ENCODE results near the gene PFN4. TPM values are rescaled to one million over a fixed set of nuclear protein-coding genes. Genes with fewer than 3 reads are reported as not detected.

Gene PFN4
- total and polyA plus RNA-seq, 2 donors (not counting 1 experiment from before 2014, with no cell fraction given): 0.26 to 0.66 TPM

DNA sequence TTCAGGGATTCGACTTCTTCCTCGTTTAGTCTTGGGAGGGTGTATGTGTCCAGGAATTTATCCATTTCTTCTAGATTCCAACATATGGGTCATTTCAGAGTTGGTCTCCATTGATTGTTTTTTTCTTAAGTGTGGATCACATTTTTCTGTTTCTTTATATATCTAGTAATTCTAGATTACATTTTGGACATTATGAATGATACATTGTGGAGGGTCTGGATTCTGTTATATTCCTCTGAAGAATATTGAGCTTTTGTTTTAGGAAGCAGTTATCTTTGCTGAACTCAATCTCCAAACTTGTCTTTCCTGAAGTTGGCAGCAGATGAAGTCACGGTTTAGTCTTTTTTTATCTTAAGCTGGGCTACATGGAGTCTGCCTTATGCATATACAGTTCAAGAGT lies 9.4 kb upstream of the PFN4 start:
- H4K20me1 ChIP-seq (ENCODE audit: control insufficient read depth, extremely low read depth, insufficient read depth, low read length): no peaks in the 10 kb centered on the region
- H3K27ac ChIP-seq (ENCODE audit: insufficient read depth, low read length): no peak overlapping the region
- no peaks in the 10 kb centered on the region for H3K4me1 ChIP-seq (ENCODE audit: control insufficient read depth, extremely low read depth, insufficient read depth, low read length)
- no peak overlapping the region for H3K9ac ChIP-seq (ENCODE audit: insufficient read depth, low read length)
- H3K4me3 ChIP-seq (replicated peaks in 1 of 4; ENCODE audit: control extremely low read depth in 1 of 4, insufficient read depth in 1 of 4, low read depth in 3 of 4, low read length in 4 of 4): no peak overlapping the region
- no peaks in the 10 kb centered on the region for H3K27me3 ChIP-seq (ENCODE audit: control insufficient read depth, insufficient read depth, low read length)
- H3K9me3 ChIP-seq (ENCODE audit: control insufficient read depth, insufficient read depth, low read depth, low read length): no peaks in the 10 kb centered on the region
- H3K79me2 ChIP-seq (ENCODE audit: control insufficient read depth, insufficient read depth, low read length): no peaks in the 10 kb centered on the region
- no peak overlapping the region for H2AFZ ChIP-seq (ENCODE audit: low read length)
- no peak overlapping the region for H3K4me2 ChIP-seq (ENCODE audit: extremely low read depth, insufficient read depth, low read length)
- no peak for DNase-seq (ENCODE audit: low read depth in 2 of 2)
- no peaks in the 10 kb centered on the region for H3K36me3 ChIP-seq (ENCODE audit: control insufficient read depth, insufficient read depth, low read length)
- TF ChIP-seq EZH2 (IDR thresholded peaks at IDR 0.05; ENCODE audit: low read length, missing control alignments): no peak
- TF ChIP-seq, protein P1, sequence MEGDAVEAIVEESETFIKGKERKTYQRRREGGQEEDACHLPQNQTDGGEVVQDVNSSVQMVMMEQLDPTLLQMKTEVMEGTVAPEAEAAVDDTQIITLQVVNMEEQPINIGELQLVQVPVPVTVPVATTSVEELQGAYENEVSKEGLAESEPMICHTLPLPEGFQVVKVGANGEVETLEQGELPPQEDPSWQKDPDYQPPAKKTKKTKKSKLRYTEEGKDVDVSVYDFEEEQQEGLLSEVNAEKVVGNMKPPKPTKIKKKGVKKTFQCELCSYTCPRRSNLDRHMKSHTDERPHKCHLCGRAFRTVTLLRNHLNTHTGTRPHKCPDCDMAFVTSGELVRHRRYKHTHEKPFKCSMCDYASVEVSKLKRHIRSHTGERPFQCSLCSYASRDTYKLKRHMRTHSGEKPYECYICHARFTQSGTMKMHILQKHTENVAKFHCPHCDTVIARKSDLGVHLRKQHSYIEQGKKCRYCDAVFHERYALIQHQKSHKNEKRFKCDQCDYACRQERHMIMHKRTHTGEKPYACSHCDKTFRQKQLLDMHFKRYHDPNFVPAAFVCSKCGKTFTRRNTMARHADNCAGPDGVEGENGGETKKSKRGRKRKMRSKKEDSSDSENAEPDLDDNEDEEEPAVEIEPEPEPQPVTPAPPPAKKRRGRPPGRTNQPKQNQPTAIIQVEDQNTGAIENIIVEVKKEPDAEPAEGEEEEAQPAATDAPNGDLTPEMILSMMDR (conservative IDR thresholded peaks at IDR 0.05 in 1 of 2, IDR thresholded peaks at IDR 0.05 in 1 of 2; ENCODE audit: low read depth in 1 of 2, low read length in 2 of 2): no peak

GRCh38 chr2:24125956-24126355 lies 2.8 kb upstream of the PFN4 start:
- H3K4me2 ChIP-seq (ENCODE audit: extremely low read depth, insufficient read depth, low read length): no peak overlapping the region
- no peak overlapping the region for H3K9ac ChIP-seq (ENCODE audit: insufficient read depth, low read length)
- H3K27me3 ChIP-seq (ENCODE audit: control insufficient read depth, insufficient read depth, low read length): no peaks in the 10 kb centered on the region
- no peaks in the 10 kb centered on the region for H4K20me1 ChIP-seq (ENCODE audit: control insufficient read depth, extremely low read depth, insufficient read depth, low read length)
- no peaks in the 10 kb centered on the region for H3K36me3 ChIP-seq (ENCODE audit: control insufficient read depth, insufficient read depth, low read length)
- H3K27ac ChIP-seq (ENCODE audit: insufficient read depth, low read length): no peak overlapping the region
- no peaks in the 10 kb centered on the region for H3K9me3 ChIP-seq (ENCODE audit: control insufficient read depth, insufficient read depth, low read depth, low read length)
- no peak for TF ChIP-seq EZH2 (IDR thresholded peaks at IDR 0.05; ENCODE audit: low read length, missing control alignments)
- TF ChIP-seq, protein P1 (conservative IDR thresholded peaks at IDR 0.05 in 1 of 2, IDR thresholded peaks at IDR 0.05 in 1 of 2; ENCODE audit: low read depth in 1 of 2, low read length in 2 of 2): no peak
- no peaks in the 10 kb centered on the region for H3K4me1 ChIP-seq (ENCODE audit: control insufficient read depth, extremely low read depth, insufficient read depth, low read length)
- H3K79me2 ChIP-seq (ENCODE audit: control insufficient read depth, insufficient read depth, low read length): no peaks in the 10 kb centered on the region
- H3K4me3 ChIP-seq (replicated peaks in 1 of 4; ENCODE audit: control extremely low read depth in 1 of 4, insufficient read depth in 1 of 4, low read depth in 3 of 4, low read length in 4 of 4): no peak overlapping the region
- H2AFZ ChIP-seq (ENCODE audit: low read length): no peak overlapping the region
- peak in 1 of 2 donors; percentile 49 for DNase-seq (ENCODE audit: low read depth in 2 of 2)

DNA sequence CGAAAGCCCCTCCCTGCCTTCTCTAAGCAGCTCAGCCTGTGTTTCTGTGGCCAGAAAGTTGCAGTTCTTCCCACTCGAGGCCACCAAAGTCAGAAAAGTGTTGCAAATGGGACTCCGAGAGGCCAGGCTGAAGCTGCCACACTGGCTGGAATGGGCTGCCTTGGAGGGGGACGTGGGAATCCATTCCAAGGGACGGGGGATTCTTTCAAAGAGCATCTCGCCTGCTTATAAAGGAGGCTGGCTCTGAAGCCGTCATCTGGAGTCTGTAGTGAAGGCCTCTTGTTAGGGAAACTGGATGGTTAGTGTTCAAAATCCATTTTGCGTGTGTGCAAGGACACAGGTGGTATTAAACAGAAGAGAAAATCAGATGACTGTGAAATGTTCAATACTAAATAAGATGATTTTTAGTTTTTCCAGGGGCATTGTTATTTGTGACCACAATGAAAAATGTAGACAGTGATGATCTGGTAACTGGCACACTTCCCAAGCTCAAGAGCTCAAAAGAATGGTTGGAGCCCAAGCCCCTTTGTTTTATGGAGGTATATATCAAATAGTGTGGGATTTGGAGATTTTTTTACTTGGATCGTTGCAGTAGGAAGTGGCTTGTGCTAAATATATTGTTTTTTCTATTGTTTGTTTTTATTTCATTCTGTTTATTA lies 917 bp upstream of the PFN4 start:
- Histone ChIP-seq H3K27me3 (ENCODE audit: control insufficient read depth, insufficient read depth, low read length) (no peaks in the 10 kb centered on the region), H3K4me1 (ENCODE audit: control insufficient read depth, extremely low read depth, insufficient read depth, low read length) (no peaks in the 10 kb centered on the region), H3K9ac (ENCODE audit: insufficient read depth, low read length) (peak overlapping the region; percentile 77), H3K4me2 (ENCODE audit: extremely low read depth, insufficient read depth, low read length) (peak overlapping the region; percentile 98), H2AFZ (ENCODE audit: low read length) (peak overlapping the region; percentile 88), H3K79me2 (ENCODE audit: control insufficient read depth, insufficient read depth, low read length) (no peaks in the 10 kb centered on the region), H3K4me3 (replicated peaks in 1 of 4; ENCODE audit: control extremely low read depth in 1 of 4, insufficient read depth in 1 of 4, low read depth in 3 of 4, low read length in 4 of 4) (peak overlapping the region; percentile 47 to 79 (median 58)), H3K36me3 (ENCODE audit: control insufficient read depth, insufficient read depth, low read length) (no peaks in the 10 kb centered on the region), H3K9me3 (ENCODE audit: control insufficient read depth, insufficient read depth, low read depth, low read length) (no peaks in the 10 kb centered on the region), H4K20me1 (ENCODE audit: control insufficient read depth, extremely low read depth, insufficient read depth, low read length) (no peaks in the 10 kb centered on the region), H3K27ac (ENCODE audit: insufficient read depth, low read length) (peak overlapping the region; percentile 77)
- DNase-seq (ENCODE audit: low read depth in 2 of 2): peak; percentile 56 to 66
- TF ChIP-seq, protein P1 (conservative IDR thresholded peaks at IDR 0.05 in 1 of 2, IDR thresholded peaks at IDR 0.05 in 1 of 2; ENCODE audit: low read depth in 1 of 2, low read length in 2 of 2): no peak
- no peak for TF ChIP-seq EZH2 (IDR thresholded peaks at IDR 0.05; ENCODE audit: low read length, missing control alignments)
